Uterus (tissue), 2 donors: ENCODE measurements around the gene SYS1.

ENCODE experiments used
- POLR2A ChIP-seq, 2 donors: fragments of 450-650 bp; IDR thresholded peaks; one replicate each; pipeline ENCODE4 v1.6.1; 2016; ENCODE audit warnings: antibody characterized with exemption in 2 of 2, mild to moderate bottlenecking in 1 of 2, moderate library complexity in 1 of 2
- TF ChIP-seq, protein P1 (sequence below), 4 experiments: fragments of 200-600 bp in 2 of 4; fragments of 450-650 bp in 2 of 4; sonication (generic) in 2 of 4; IDR thresholded peaks; one replicate each; pipeline ENCODE4 v1.5.1; 2016 to 2019; ENCODE audit warnings: antibody characterized with exemption in 4 of 4, mild to moderate bottlenecking in 2 of 4, moderate library complexity in 1 of 4

DNA sequence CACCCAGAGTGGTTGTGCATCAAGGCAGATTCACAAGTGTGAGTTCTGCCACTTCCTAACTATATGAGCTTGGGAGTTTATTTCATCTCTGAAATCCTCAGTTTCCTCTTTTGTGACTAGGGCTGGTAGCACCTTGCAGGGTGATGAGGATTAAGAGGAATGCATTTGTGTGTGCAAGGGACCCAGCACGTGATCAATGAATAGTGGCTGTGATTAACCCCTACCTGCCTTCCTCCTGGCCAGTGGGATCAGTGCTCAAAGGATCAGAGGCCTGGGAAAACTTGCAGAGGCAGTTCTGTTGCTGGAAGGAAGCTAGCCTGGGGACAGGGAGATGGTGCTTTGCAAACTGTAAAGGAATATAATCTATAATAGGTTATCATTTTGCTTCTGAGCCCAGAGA, 22.0 kb upstream of the SYS1 start:
- TF ChIP-seq, protein P1, sequence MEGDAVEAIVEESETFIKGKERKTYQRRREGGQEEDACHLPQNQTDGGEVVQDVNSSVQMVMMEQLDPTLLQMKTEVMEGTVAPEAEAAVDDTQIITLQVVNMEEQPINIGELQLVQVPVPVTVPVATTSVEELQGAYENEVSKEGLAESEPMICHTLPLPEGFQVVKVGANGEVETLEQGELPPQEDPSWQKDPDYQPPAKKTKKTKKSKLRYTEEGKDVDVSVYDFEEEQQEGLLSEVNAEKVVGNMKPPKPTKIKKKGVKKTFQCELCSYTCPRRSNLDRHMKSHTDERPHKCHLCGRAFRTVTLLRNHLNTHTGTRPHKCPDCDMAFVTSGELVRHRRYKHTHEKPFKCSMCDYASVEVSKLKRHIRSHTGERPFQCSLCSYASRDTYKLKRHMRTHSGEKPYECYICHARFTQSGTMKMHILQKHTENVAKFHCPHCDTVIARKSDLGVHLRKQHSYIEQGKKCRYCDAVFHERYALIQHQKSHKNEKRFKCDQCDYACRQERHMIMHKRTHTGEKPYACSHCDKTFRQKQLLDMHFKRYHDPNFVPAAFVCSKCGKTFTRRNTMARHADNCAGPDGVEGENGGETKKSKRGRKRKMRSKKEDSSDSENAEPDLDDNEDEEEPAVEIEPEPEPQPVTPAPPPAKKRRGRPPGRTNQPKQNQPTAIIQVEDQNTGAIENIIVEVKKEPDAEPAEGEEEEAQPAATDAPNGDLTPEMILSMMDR (IDR thresholded peaks at IDR 0.05) = no peak
- TF ChIP-seq POLR2A (IDR thresholded peaks at IDR 0.05) = no peak
